SK-N-SH (cell line): ENCODE measurements around the gene ST6GALNAC2. TPM values are rescaled to one million over a fixed set of nuclear protein-coding genes. Genes with fewer than 3 reads are reported as not detected.

ENCODE experiments used
- CTCF ChIA-PET: fragments of 300-600, 350-600 bp; formaldehyde crosslinking; extraction: SDS; loops from one replicate; lab custom pipeline; 2021; lab: Yijun Ruan, JAX
- POLR2A ChIA-PET: fragments of 350-600 bp; sonication (Branson Sonifier 250); formaldehyde crosslinking; extraction: SDS; loops from one replicate; lab custom pipeline; 2020; ENCODE audit warnings: antibody characterized with exemption, inconsistent platforms; lab: Yijun Ruan, JAX
- DNase-seq: peaks from one replicate; pipeline ENCODE4 v3.0.0; 2012
- H2AFZ ChIP-seq: fragments of 200-600 bp; sonication (generic); 2 replicates; pipeline ENCODE4 v1.8.1; 2016; ENCODE audit warnings: antibody characterized with exemption, mild to moderate bottlenecking, low read depth
- H3F3A ChIP-seq: fragments of 200-600 bp; sonication (generic); replicated peaks from 2 replicates; pipeline ENCODE3; 2016; ENCODE audit warnings: antibody characterized with exemption, mild to moderate bottlenecking; ENCODE audit not compliant: insufficient read depth
- H3K27ac ChIP-seq, 2 experiments: fragments of 200-500 bp in 1 of 2; fragments of 200-600 bp in 1 of 2; sonication (Bioruptor generic) in 1 of 2; sonication (generic), shearing (Covaris generic) in 1 of 2; 2 replicates each; pipeline versions ENCODE4 v1.5.1 to v1.6.1; 2014 to 2016; ENCODE audit warnings: low read depth in 2 of 2, inconsistent platforms in 1 of 2, low read length in 1 of 2, mild to moderate bottlenecking in 1 of 2, mixed read lengths in 1 of 2
- H3K27me3 ChIP-seq: fragments of 200-600 bp; sonication (generic), shearing (Covaris generic); 2 replicates; pipeline ENCODE4 v1.6.1; 2016; ENCODE audit warnings: mixed run types; ENCODE audit not compliant: insufficient read depth
- H3K36me3 ChIP-seq, 2 experiments: fragments of 200-500 bp in 1 of 2; fragments of 200-600 bp in 1 of 2; sonication (Bioruptor generic) in 1 of 2; sonication (generic) in 1 of 2; replicated peaks in 1 of 2; 2 replicates each; pipeline versions ENCODE3 to v1.5.1; 2014 to 2016; ENCODE audit warnings: low read length in 1 of 2, mild to moderate bottlenecking in 1 of 2; ENCODE audit not compliant: insufficient read depth in 2 of 2, control insufficient read depth in 1 of 2
- H3K4me1 ChIP-seq, 2 experiments: fragments of 200-500 bp in 1 of 2; fragments of 200-600 bp in 1 of 2; sonication (Bioruptor generic) in 1 of 2; sonication (generic), shearing (Covaris generic) in 1 of 2; 2 replicates each; pipeline versions ENCODE4 v1.5.1 to v1.6.1; 2014 to 2016; ENCODE audit warnings: low read depth in 1 of 2, low read length in 1 of 2, mixed run types in 1 of 2; ENCODE audit not compliant: insufficient read depth in 2 of 2, control insufficient read depth in 1 of 2
- H3K4me2 ChIP-seq: fragments of 200-600 bp; sonication (generic), shearing (Covaris generic); 2 replicates; pipeline ENCODE4 v1.6.1; 2017; ENCODE audit warnings: mixed run types
- H3K4me3 ChIP-seq, 2 experiments: fragments of 200-500 bp in 1 of 2; fragments of 200-600 bp in 1 of 2; sonication (Bioruptor generic) in 1 of 2; sonication (generic), shearing (Covaris generic) in 1 of 2; 2 replicates each; pipeline versions ENCODE4 v1.5.1 to v1.8.1; 2014 to 2016; ENCODE audit warnings: low read depth in 2 of 2, inconsistent platforms in 1 of 2, low read length in 1 of 2, mild to moderate bottlenecking in 1 of 2, mixed read lengths in 1 of 2, moderate library complexity in 1 of 2
- H3K79me2 ChIP-seq: fragments of 200-600 bp; sonication (generic); 2 replicates; pipeline ENCODE4 v1.8.1; 2017; ENCODE audit warnings: mild to moderate bottlenecking; ENCODE audit not compliant: insufficient read depth
- H3K9ac ChIP-seq: fragments of 200-600 bp; sonication (generic); 2 replicates; pipeline ENCODE4 v1.6.1; 2017; ENCODE audit warnings: mixed run types
- H3K9me2 ChIP-seq: fragments of 200-600 bp; sonication (generic); 2 replicates; pipeline ENCODE4 v1.6.1; 2017; ENCODE audit warnings: mixed run types
- H3K9me3 ChIP-seq: fragments of 200-600 bp; sonication (generic); 2 replicates; pipeline ENCODE4 v1.6.1; 2017; ENCODE audit warnings: mixed run types, mild to moderate bottlenecking, moderate library complexity
- H4K20me1 ChIP-seq: fragments of 200-600 bp; sonication (generic); 2 replicates; pipeline ENCODE4 v1.6.1; 2017; ENCODE audit warnings: mild to moderate bottlenecking, mixed run types; ENCODE audit not compliant: insufficient read depth
- CHD2 ChIP-seq: fragments of 150-350 bp; IDR thresholded peaks from 2 replicates; pipeline ENCODE4 v1.6.1; 2018; ENCODE audit warnings: low read length; ENCODE audit not compliant: partially characterized antibody
- CTCF ChIP-seq: fragments of 200-600 bp; sonication (generic); IDR thresholded peaks from 2 replicates; pipeline ENCODE4 v1.6.1; 2017; ENCODE audit warnings: antibody characterized with exemption, mild to moderate bottlenecking, moderate library complexity
- EP300 ChIP-seq, 2 experiments: IDR thresholded peaks; 2 replicates each; pipeline versions ENCODE4 v1.4.0 to v1.6.1; 2012; ENCODE audit warnings: borderline replicate concordance in 1 of 2, low read depth in 1 of 2, low read length in 1 of 2
- FOSL2 ChIP-seq: IDR thresholded peaks from 2 replicates; pipeline ENCODE4 v1.4.0; 2012; ENCODE audit warnings: low read depth, mild to moderate bottlenecking, moderate library complexity, borderline replicate concordance
- FOXJ3 ChIP-seq: sonication (generic); formaldehyde crosslinking; IDR thresholded peaks from 2 replicates; pipeline ENCODE4 v1.5.1; 2020; ENCODE audit warnings: mild to moderate bottlenecking, missing genetic modification reagents
- FOXM1 ChIP-seq: IDR thresholded peaks from 2 replicates; pipeline ENCODE4 v1.4.0; 2012; ENCODE audit warnings: low read depth, mild to moderate bottlenecking
- IRF3 ChIP-seq: fragments of 150-350 bp; IDR thresholded peaks from 2 replicates; pipeline ENCODE4 v1.6.1; 2016; ENCODE audit warnings: mild to moderate bottlenecking, low read depth, low read length
- MXI1 ChIP-seq: IDR thresholded peaks from 2 replicates; pipeline ENCODE4 v1.6.1; 2012; ENCODE audit warnings: mild to moderate bottlenecking, low read depth, low read length, improper control_type of control experiment
- POLR2AphosphoS5 ChIP-seq: IDR thresholded peaks from 2 replicates; pipeline ENCODE4 v1.6.1; 2012; ENCODE audit warnings: low read depth, low read length
- RAD21 ChIP-seq: IDR thresholded peaks from 2 replicates; pipeline ENCODE4 v1.6.1; 2012; ENCODE audit warnings: mild to moderate bottlenecking, low read length
- SIN3A ChIP-seq: IDR thresholded peaks from 2 replicates; pipeline ENCODE4 v1.6.1; 2012; ENCODE audit warnings: low read depth, mild to moderate bottlenecking, low read length, moderate library complexity, borderline replicate concordance
- SMC3 ChIP-seq: IDR thresholded peaks from 2 replicates; pipeline ENCODE4 v1.6.1; 2012; ENCODE audit warnings: low read depth, low read length, improper control_type of control experiment
- TCF12 ChIP-seq: IDR thresholded peaks from 2 replicates; pipeline ENCODE4 v1.4.0; 2012
- WGBS: methylation state at CpG from one replicate; pipeline ENCODE4 v1.1.6; 2017; ENCODE audit warnings: low lambda C conversion rate; 5-methylcytosine and 5-hydroxymethylcytosine counted together
- polyA plus RNA-seq, 3 experiments: library from polyadenylated mRNA; depleted of rRNA; stranded (reverse); fragments of >200 nt; gene quantifications; 2 replicates each; pipeline ENCODE4 v1.2.3, GENCODE V29; 2012
- TF ChIP-seq, protein P1 (sequence below): IDR thresholded peaks from 2 replicates; pipeline ENCODE4 v1.6.1; 2012; ENCODE audit warnings: mild to moderate bottlenecking, low read depth, low read length, moderate library complexity
- TF ChIP-seq, protein P2 (sequence below): IDR thresholded peaks from 2 replicates; pipeline ENCODE4; 2012

ST6GALNAC2 gene
- polyA plus RNA-seq, 1 of the 3 experiments (the other 2 are of a cell fraction) = 0.94 TPM

GRCh38 chr17:76623271-76624146, 37.8 kb upstream of the ST6GALNAC2 start:
- Histone ChIP-seq H3K4me2 (peak overlapping the region; percentile 36; the same call in 1 of the 2 replicates), H3K4me3 (peak overlapping the region in 1 of 2 experiments; percentile 15; a peak in 2 of 4 replicates), H3K4me1 (0 out of 4 replicates have a peak, but pooled peaks cover 0 to 8% of the 10 kb centered on the region in 2 experiments), H2AFZ (peak overlapping the region; percentile 23; the same call in 1 of the 2 replicates), H3K36me3 (no peaks in the 10 kb centered on the region), H3K9ac (no peak overlapping the region; the same call in 1 of the 2 replicates), H3K9me2 (no peaks in the 10 kb centered on the region), H3K27me3 (peaks cover 19% of the 10 kb centered on the region; the same call in 1 of the 2 replicates), H3K79me2 (no peaks in the 10 kb centered on the region), H3K27ac (peak overlapping the region; percentile 47 to 53; a peak in 3 of 4 replicates), H3F3A (peaks cover 5% of the 10 kb centered on the region), H3K9me3 (no peaks in the 10 kb centered on the region), H4K20me1 (no peaks in the 10 kb centered on the region)
- ChIA-PET POLR2A (interaction anchor here (0.7 to 1.8 kb wide), 8 partner anchors 11 to 80 kb away, joined by 3 to 6 read pairs (median 3); no protein-coding TSS in a partner anchor), CTCF (interaction anchor here (0.6 to 7.8 kb wide), 74 partner anchors 10 to 446 kb away, joined by 3 to 206 read pairs (median 6); partner anchors contain the start of genes AANAT, PRCD, PRPSAP1 and ST6GALNAC1)
- 22% methylated on average over 18 of the region's 18 CpGs for WGBS
- TF ChIP-seq EP300 (IDR thresholded peaks at IDR 0.05; ENCODE audit: borderline replicate concordance in 1 of 2, low read depth in 1 of 2, low read length in 1 of 2) = peak in 1 of 2 experiments; percentile 3; a peak in 1 of 4 replicates
- TF ChIP-seq, protein P1, sequence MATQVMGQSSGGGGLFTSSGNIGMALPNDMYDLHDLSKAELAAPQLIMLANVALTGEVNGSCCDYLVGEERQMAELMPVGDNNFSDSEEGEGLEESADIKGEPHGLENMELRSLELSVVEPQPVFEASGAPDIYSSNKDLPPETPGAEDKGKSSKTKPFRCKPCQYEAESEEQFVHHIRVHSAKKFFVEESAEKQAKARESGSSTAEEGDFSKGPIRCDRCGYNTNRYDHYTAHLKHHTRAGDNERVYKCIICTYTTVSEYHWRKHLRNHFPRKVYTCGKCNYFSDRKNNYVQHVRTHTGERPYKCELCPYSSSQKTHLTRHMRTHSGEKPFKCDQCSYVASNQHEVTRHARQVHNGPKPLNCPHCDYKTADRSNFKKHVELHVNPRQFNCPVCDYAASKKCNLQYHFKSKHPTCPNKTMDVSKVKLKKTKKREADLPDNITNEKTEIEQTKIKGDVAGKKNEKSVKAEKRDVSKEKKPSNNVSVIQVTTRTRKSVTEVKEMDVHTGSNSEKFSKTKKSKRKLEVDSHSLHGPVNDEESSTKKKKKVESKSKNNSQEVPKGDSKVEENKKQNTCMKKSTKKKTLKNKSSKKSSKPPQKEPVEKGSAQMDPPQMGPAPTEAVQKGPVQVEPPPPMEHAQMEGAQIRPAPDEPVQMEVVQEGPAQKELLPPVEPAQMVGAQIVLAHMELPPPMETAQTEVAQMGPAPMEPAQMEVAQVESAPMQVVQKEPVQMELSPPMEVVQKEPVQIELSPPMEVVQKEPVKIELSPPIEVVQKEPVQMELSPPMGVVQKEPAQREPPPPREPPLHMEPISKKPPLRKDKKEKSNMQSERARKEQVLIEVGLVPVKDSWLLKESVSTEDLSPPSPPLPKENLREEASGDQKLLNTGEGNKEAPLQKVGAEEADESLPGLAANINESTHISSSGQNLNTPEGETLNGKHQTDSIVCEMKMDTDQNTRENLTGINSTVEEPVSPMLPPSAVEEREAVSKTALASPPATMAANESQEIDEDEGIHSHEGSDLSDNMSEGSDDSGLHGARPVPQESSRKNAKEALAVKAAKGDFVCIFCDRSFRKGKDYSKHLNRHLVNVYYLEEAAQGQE = 0 out of 2 replicates have a peak, but pooled peaks have one; percentile 10
- no peak for TF ChIP-seq FOXJ3
- TF ChIP-seq MXI1 = no peak
- TF ChIP-seq CHD2 = peak; percentile 58
- TF ChIP-seq SIN3A = no peak; the same call in 1 of the 2 replicates
- TF ChIP-seq TCF12 = peak; percentile 61
- peak; percentile 96 for TF ChIP-seq SMC3
- no peak for TF ChIP-seq IRF3
- TF ChIP-seq FOXM1 = no peak
- peak; percentile 44; the same call in 1 of the 2 replicates for TF ChIP-seq POLR2AphosphoS5
- TF ChIP-seq FOSL2 = peak; percentile 56; the same call in 1 of the 2 replicates
- TF ChIP-seq CTCF = peak; percentile 99
- TF ChIP-seq, protein P2, sequence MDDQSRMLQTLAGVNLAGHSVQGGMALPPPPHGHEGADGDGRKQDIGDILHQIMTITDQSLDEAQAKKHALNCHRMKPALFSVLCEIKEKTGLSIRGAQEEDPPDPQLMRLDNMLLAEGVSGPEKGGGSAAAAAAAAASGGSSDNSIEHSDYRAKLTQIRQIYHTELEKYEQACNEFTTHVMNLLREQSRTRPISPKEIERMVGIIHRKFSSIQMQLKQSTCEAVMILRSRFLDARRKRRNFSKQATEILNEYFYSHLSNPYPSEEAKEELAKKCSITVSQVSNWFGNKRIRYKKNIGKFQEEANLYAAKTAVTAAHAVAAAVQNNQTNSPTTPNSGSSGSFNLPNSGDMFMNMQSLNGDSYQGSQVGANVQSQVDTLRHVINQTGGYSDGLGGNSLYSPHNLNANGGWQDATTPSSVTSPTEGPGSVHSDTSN = peak; percentile 80
- TF ChIP-seq RAD21 = peak; percentile 91
- peak; percentile 94 for DNase-seq
